COLO668 (cell line): ENCODE results near the gene RLN3.
"Not testable (repeated sequence)": the region's sequence is repeated elsewhere in the genome, so short reads cannot be mapped to it uniquely, and the experiment has no call there.

ENCODE experiments used
- DNase-seq: peaks from one replicate; lab custom pipeline; 2025; ENCODE audit not compliant: unreplicated experiment; lab: John Stamatoyannopoulos, UW

The RLN3 gene

DNA sequence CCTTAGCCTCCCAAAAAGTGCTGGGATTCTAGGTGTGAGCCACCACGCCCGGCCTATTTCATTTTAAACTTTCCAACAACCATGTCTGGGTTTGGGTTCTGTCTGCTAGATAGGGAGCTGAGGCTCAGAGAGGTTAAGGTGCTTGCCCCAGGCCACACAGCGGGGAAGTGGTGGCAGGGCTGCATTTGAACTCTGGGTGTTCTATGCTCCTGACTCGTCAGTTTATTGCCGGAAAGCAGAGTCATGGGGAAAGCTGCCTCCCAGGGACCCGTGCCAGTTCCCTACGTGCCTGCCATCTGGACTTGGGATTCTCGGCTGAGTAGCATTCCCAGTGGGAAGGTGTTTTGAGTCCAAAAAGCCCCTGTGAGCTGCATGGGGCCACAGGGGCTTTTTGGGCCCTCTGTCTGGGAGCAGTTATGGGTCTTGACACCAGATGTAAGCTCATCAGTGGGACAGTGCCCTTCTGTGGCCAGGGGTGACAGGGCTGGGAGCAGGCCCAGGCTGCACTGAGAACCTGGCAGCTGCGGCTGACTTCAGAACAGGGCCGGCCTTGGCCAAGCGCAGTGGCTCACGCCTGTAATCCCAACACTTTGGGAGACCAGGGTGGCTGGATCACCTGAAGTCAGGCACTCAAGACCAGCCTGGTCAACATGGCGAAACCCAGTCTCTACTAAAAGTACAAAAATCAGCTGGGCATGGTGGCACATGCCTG lies 32.8 kb upstream of the RLN3 start:
- DNase-seq, result no peak

DNA sequence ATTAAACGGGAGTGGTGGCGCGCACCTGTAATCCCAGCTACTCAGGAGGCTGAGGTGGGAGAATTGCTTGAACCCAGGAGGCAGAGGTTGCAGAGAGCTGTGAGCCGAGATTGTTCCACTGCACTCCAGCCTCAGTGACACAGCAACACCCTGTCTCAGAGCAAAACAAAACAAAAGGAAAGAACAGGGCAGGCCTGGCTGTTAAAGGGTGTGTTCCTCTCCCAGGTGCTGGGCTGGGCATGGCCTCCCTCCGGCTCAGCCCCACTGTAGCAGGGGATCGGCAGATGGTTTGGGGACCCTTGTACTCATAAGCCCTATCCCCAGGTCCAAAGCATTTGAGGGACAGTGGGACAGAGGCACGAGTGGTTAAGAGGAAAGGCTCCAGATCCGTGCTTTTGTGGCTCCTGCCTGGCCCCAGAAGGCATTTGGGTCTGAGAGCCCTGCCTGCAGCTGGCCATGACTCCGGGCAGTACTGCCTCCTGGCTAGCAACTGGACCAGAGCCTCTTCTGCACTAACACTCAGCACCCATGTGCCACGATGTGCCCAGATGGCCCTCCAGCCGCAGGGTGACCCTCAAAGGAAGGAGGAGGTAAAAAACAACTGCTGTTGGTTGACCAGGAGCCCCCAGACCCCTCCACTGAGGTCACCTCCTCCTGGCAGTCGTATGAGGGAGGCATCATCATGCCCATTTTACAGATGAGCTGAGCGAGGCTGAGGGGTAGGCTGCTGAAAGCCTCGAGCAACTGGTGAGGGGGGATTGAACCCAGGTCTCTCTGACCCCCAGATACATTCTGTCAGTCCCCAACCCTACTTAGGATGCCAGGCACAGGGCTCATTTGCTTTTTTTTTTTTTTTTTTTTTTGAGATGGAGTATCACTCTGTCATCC lies 31.8 kb upstream of the RLN3 start:
- no peak for DNase-seq

GRCh38 chr19:13996928-13997630 lies 30.9 kb upstream of the RLN3 start:
- no peak for DNase-seq

GRCh38 chr19:13997631-13997962 lies 30.4 kb upstream of the RLN3 start:
- no peak for DNase-seq

- DNase-seq, result no peak
These were observed 29.5 kb upstream of the RLN3 start for GRCh38 chr19:13998426-13998825.

DNA sequence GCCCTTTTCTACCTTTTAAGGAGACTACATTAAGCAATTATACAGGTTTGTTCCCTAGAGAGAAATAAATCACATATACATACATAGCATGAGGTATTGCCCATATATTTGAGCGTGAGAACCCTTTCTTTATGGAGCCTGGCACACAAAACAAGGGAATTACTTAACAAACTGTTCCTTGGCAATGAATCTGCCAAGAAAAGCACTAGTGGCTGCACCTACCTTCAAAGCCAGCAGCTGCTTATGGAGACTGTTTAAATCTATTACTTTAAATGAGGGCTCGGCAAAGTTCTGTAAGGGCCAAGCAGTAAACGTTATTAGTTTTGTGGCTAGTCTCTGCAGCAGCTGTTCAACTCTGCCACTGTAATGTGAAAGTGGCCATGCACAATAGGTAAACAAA lies 28.9 kb upstream of the RLN3 start:
- DNase-seq, result no peak

DNA sequence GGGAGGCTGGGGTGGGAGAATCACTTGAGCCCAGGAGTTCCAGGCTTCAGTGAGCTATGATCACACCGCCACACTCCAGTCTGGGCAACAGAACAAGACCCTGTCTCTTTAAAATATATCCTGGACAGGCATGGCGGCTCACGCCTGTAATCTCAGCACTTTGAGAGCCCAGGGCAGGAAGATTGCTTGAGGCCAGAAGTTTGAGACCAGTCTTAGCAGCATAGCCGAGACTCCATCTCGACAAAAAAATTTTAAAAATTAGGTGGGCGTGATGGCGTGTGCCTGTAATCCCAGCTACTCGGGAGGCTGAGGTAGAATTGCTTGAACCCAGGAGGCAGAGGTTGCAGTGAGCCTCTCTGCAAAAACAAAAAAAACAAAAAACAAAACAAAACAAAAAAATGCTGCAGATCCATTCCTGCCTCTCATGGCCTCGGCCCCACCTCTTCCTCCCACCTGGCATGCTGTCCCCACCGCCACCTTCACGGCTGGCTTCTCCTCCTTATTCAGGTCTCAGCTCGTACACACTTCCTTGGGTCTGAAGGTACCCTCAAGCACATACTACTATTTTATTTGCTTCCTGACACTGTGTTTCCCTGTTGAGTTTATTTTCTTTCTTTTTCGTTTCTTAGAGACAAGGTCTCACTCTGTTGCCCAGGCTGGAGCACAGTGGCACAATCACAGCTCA lies 27.1 kb upstream of the RLN3 start:
- DNase-seq, result no peak

DNA sequence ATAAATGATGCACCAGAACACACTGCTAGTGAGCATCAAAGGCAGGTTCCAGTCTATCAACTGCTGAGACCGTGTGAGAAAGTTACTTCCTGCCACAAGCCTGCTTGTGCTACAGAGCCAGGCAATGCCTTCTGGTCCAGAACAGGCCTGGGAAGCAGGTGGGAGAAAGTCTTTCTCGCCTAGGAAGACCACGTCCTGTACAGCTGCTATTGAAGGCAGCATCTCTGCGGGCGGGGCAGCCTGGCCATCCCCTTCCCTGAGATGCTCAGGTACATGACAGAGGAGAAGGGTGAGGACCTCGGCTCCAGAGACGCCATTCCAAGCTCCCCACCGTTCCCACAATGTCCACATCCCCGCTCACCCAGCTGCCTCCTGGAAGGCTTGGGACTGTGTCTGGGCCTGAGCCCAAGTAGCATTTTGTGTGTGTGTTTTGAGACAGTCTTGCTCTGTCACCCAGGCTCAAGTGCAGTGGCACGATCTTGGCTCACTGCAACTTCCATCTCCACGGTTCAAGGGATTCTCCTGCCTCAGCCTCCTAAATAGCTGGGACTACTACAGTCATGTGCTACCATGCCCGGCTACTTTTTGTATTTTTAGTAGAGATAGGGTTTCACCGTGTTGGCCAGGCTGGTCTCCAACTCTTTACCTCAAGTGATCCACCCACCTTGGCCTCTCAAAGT lies 25.2 kb upstream of the RLN3 start:
- DNase-seq, result no peak

DNA sequence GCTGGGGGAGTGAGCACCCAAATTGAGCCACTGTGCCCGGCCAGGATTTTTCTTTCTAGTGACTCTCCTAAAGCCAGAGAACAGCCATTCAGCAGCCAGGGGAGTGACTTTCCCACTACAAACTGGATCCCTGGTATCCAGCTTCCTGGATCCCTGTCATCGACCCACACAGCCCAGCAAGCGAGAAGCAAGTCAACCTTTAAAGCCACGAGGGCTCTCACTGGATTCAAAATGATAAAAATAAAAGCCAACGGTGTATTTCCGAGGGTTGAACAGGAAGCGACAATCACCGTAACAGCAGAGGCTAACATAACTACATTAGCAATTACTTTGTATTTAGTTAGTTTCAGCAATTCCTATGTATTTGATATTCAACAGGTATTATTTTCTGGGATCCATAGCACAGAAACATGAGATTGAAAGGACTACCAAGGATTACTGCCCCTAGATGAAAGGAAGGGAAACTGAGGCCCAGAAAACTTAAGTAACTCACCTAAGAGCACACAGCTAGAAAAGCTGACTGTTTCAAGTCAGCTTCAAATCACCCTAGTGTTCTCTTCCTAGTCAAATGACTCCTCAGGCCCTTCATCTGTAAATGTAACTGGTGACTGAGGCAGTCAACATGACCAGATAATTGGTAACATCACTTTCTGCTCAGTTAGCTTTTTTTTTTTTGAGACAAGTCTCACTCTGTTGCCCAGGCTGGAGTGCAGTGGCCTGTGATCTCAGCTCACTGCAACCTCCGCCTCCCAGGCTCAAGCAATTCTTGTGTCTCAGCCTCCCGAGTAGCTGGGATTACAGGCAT lies 24.5 kb upstream of the RLN3 start:
- no peak for DNase-seq

DNA sequence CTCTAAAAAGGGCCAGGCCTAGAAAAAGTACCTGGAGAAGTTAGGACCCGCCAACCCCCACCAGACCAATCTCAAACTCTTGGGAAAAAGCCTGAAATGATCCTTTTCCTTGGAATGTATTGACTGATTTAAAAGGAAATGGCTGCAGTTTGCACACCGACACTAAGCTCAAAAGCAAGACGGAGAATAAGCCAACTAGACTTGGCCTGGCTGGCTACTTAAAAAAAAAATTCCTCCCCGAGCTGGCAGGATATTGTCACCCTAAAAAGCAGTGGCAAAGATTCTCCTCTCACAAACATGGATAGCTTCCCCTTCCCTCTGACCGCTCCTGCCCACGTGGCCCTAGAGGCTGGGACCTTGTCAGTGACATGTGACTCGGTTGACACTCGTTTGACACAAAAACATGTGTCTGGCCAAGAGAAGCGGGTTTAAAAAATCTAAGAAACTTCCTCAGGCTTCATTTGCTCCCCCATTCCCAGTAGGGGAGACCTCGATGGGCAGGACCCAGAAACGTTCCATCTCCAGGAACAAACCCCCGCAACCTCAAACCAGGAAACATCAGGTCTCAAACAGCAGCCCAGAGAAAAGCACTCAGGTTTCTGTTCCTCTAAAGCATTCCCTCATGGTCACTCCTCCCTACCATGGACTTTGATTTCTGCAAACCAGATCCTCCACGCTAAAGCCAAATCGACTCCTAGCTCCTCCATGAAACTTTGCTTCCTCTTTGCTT lies 23.2 kb upstream of the RLN3 start:
- peak; percentile 34 for DNase-seq

DNA sequence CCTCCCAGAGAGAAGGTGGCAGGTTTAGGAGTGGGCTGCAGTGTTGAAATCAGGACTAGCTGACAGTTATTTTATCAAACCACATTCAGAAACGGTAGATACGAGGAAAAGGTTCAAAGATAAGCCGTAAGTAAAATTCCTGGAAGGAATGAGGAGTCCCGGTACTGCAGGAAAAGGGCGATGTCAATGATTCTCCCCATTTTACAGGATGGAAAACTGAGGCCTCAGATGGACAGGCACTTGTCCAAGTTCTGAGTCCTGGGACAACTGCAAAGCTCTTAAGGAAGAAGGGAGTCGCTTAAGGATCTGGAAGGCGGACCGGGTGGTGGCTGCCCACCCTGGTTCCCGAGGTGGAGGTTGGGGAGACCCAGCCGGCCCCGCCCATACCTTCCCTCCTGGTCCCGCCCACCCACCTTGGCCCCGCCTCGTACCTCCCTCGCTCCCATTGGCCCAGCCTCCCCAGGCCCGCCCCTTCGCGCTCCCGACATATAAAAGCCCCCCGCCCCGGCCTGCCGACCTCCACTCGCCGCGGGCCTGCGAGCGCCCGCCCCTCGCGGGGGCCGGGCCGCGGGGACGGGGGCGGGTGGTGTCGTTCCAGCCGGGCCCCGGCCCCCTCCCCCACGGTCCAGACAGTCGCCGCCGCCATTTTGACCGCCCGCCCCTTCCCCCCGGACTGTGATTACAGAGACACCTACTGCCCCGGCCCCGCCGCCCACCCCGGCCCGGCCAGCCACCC lies 22.4 kb upstream of the RLN3 start:
- DNase-seq, result peak; percentile 86

DNA sequence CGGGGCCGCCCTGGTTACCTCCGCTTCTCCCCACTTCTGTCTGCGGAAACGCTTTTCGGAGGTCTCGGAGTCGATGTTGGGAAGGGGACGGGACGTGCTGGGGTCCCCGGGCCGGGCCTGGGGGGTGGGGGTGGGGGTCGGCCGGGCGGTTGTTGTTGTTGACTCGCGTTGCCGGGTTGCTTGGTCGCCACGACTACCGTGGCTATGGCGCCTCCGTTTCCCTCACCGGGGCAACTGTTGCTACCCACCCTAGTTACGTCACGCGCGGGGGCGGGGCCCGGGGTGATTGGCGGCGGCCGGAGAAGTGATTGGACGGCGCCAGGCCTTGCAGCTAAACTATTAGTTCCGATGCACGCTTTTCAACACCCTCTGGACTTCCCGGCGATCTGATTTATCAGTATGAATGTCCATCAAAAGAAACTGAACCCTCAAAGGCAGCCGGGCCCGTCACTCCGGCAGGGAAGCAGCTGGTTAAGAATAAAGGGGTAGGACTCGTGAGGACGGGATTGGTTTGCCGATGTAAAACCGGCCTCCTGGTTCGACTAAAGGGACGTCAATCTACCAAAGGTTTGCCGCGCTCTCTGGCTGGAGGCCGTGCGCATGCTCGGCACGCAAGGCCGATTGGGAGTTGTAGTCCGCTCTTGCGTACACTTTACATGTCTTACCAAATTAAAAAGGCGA lies 21.7 kb upstream of the RLN3 start, which contains the start of gene RFX1:
Gene RFX1 (minus strand): TSS at position 236 of the 681 bp plus-strand sequence. CDS start 12,477 bp downstream, outside the sequence.
- peak; percentile 99 for DNase-seq

- peak; percentile 94 for DNase-seq
These were observed 21.0 kb upstream of the RLN3 start for GRCh38 chr19:14006766-14007562.

GRCh38 chr19:14012378-14012915 lies 15.5 kb upstream of the RLN3 start:
- no peak for DNase-seq

- DNase-seq, result no peak
These were observed 12.4 kb upstream of the RLN3 start for GRCh38 chr19:14015524-14016035.

- DNase-seq, result no peak
These were observed 8.8 kb upstream of the RLN3 start for GRCh38 chr19:14019100-14019499.

DNA sequence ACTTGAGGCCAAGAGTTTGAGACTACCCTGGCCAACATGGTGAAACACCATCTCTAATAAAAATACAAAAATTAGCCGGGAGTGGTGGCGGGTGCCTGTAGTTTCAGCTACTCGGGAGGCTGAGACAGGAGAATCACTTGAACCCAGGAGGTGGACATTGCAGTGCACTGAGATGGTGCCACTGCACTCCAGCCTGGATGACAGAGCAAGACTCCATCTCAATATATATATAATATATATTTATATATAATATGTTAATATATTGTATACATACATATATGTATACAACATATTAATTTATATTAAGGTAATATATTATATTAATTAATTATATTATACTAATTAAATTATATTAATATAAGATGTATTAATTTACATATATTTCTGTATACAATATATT lies 8.2 kb upstream of the RLN3 start:
- DNase-seq, result not testable (repeated sequence)
